ACC112 (cell line): Measurements from ENCODE around the gene RAD23B.

Experiments
- H2AFZ ChIP-seq: fragments of 200-600 bp; sonication (generic); one replicate; pipeline ENCODE4 v1.6.0; 2017; ENCODE audit warnings: antibody characterized with exemption, low read length; ENCODE audit not compliant: unreplicated experiment
- H3K27ac ChIP-seq: fragments of 200-600 bp; sonication (generic); 2 replicates; pipeline ENCODE4 v1.5.1; 2014; ENCODE audit warnings: low read depth, mild to moderate bottlenecking, antibody characterized with exemption, low read length, moderate library complexity
- H3K27me3 ChIP-seq: fragments of 200-600 bp; sonication (generic); 2 replicates; pipeline ENCODE4 v1.6.1; 2014; ENCODE audit warnings: mild to moderate bottlenecking, antibody characterized with exemption, low read length, moderate library complexity, mixed read lengths; ENCODE audit not compliant: insufficient read depth
- H3K36me3 ChIP-seq: fragments of 200-600 bp; sonication (generic); 2 replicates; pipeline ENCODE4 v1.6.1; 2016; ENCODE audit warnings: mild to moderate bottlenecking, antibody characterized with exemption, low read length, moderate library complexity, mixed read lengths; ENCODE audit not compliant: insufficient read depth
- H3K4me1 ChIP-seq: fragments of 200-600 bp; sonication (generic); one replicate; pipeline ENCODE4 v1.6.1; 2016; ENCODE audit warnings: low read length, mixed read lengths; ENCODE audit not compliant: insufficient read depth, unreplicated experiment, control insufficient read depth
- H3K4me3 ChIP-seq: fragments of 200-600 bp; sonication (generic); 2 replicates; pipeline ENCODE4 v1.5.1; 2014; ENCODE audit warnings: mild to moderate bottlenecking, low read depth, low read length
- H3K79me2 ChIP-seq: fragments of 200-600 bp; sonication (generic); one replicate; pipeline ENCODE4 v1.6.0; 2016; ENCODE audit warnings: low read length; ENCODE audit not compliant: control insufficient read depth, unreplicated experiment, insufficient read depth

The RAD23B gene

GRCh38 chr9:107351382-107352045 is 68.4 kb downstream of the RAD23B start:
- Histone ChIP-seq H3K27ac (no peak overlapping the region), H3K36me3 (no peaks in the 10 kb centered on the region), H3K4me3 (no peak overlapping the region), H2AFZ (no peak overlapping the region), H3K79me2 (no peaks in the 10 kb centered on the region), H3K27me3 (peaks cover 38% of the 10 kb centered on the region), H3K4me1 (no peaks in the 10 kb centered on the region)

GRCh38 chr9:107355394-107355793 is 72.3 kb downstream of the RAD23B start:
- H3K4me1 ChIP-seq: no peaks in the 10 kb centered on the region
- no peak overlapping the region for H2AFZ ChIP-seq
- no peak overlapping the region for H3K4me3 ChIP-seq
- no peaks in the 10 kb centered on the region for H3K79me2 ChIP-seq
- no peak overlapping the region for H3K27ac ChIP-seq
- H3K36me3 ChIP-seq: no peaks in the 10 kb centered on the region
- H3K27me3 ChIP-seq: peaks cover 30% of the 10 kb centered on the region

GRCh38 chr9:107358986-107359385 is 75.9 kb downstream of the RAD23B start:
- Histone ChIP-seq H3K27ac (no peak overlapping the region), H2AFZ (no peak overlapping the region), H3K79me2 (no peaks in the 10 kb centered on the region), H3K36me3 (no peaks in the 10 kb centered on the region), H3K27me3 (peaks cover 16% of the 10 kb centered on the region), H3K4me3 (no peak overlapping the region), H3K4me1 (no peaks in the 10 kb centered on the region)

GRCh38 chr9:107360098-107360497 is 77.0 kb downstream of the RAD23B start:
- Histone ChIP-seq H3K36me3 (no peaks in the 10 kb centered on the region), H3K4me1 (no peaks in the 10 kb centered on the region), H3K27ac (no peak overlapping the region), H3K79me2 (no peaks in the 10 kb centered on the region), H3K4me3 (no peak overlapping the region), H3K27me3 (peaks cover 5% of the 10 kb centered on the region; the same call in 1 of the 2 replicates), H2AFZ (no peak overlapping the region)

GRCh38 chr9:107361816-107362215 is 78.7 kb downstream of the RAD23B start:
- Histone ChIP-seq H3K4me3 (no peak overlapping the region), H2AFZ (no peak overlapping the region), H3K36me3 (no peaks in the 10 kb centered on the region), H3K79me2 (no peaks in the 10 kb centered on the region), H3K27me3 (0 out of 2 replicates have a peak, but pooled peaks cover under 1% of the 10 kb centered on the region), H3K4me1 (no peaks in the 10 kb centered on the region), H3K27ac (no peak overlapping the region)

- Histone ChIP-seq H3K79me2 (no peaks in the 10 kb centered on the region), H3K4me3 (no peak overlapping the region), H3K27me3 (peaks cover 1% of the 10 kb centered on the region; the same call in 1 of the 2 replicates), H2AFZ (no peak overlapping the region), H3K27ac (no peak overlapping the region), H3K36me3 (no peaks in the 10 kb centered on the region), H3K4me1 (no peaks in the 10 kb centered on the region)
Observed at GRCh38 chr9:107363516-107364152, 80.6 kb downstream of the RAD23B start.

GRCh38 chr9:107367727-107368502 is 84.8 kb downstream of the RAD23B start:
- no peak overlapping the region for H3K27ac ChIP-seq

GRCh38 chr9:107368696-107369095 is 85.6 kb downstream of the RAD23B start:
- Histone ChIP-seq H3K36me3 (no peaks in the 10 kb centered on the region), H3K27ac (no peak overlapping the region), H3K4me3 (no peak overlapping the region), H2AFZ (no peak overlapping the region), H3K27me3 (peaks cover 8% of the 10 kb centered on the region), H3K79me2 (no peaks in the 10 kb centered on the region), H3K4me1 (no peaks in the 10 kb centered on the region)

More at GRCh38 chr9:107367727-107368502, 84.8 kb downstream of the RAD23B start:
- Histone ChIP-seq H3K36me3 (no peaks in the 10 kb centered on the region), H3K79me2 (no peaks in the 10 kb centered on the region), H3K4me3 (no peak overlapping the region), H3K4me1 (no peaks in the 10 kb centered on the region), H3K27me3 (peaks cover 8% of the 10 kb centered on the region), H2AFZ (no peak overlapping the region)

- Histone ChIP-seq H3K36me3 (no peaks in the 10 kb centered on the region), H3K27me3 (peaks cover 35% of the 10 kb centered on the region), H2AFZ (no peak overlapping the region), H3K27ac (no peak overlapping the region), H3K79me2 (no peaks in the 10 kb centered on the region), H3K4me3 (no peak overlapping the region), H3K4me1 (no peaks in the 10 kb centered on the region)
Observed at GRCh38 chr9:107373809-107374208, 90.7 kb downstream of the RAD23B start.

- Histone ChIP-seq H3K79me2 (no peaks in the 10 kb centered on the region), H3K4me3 (no peak overlapping the region), H3K36me3 (no peaks in the 10 kb centered on the region), H3K27me3 (peaks cover 30% of the 10 kb centered on the region), H2AFZ (no peak overlapping the region), H3K27ac (no peak overlapping the region), H3K4me1 (no peaks in the 10 kb centered on the region)
Observed at GRCh38 chr9:107375001-107375400, 91.9 kb downstream of the RAD23B start.
